HG03460 (cell line): Measurements from ENCODE around the gene RALGPS1.
"Not testable (repeated sequence)": the region's sequence is repeated elsewhere in the genome, so short reads cannot be mapped to it uniquely, and the experiment has no call there.

Experiments
- ATAC-seq: cut with Tn5 transposase; IDR thresholded peaks from one replicate; pipeline ENCODE4 v1.9.1; 2021; ENCODE audit not compliant: unreplicated experiment

The RALGPS1 gene

DNA sequence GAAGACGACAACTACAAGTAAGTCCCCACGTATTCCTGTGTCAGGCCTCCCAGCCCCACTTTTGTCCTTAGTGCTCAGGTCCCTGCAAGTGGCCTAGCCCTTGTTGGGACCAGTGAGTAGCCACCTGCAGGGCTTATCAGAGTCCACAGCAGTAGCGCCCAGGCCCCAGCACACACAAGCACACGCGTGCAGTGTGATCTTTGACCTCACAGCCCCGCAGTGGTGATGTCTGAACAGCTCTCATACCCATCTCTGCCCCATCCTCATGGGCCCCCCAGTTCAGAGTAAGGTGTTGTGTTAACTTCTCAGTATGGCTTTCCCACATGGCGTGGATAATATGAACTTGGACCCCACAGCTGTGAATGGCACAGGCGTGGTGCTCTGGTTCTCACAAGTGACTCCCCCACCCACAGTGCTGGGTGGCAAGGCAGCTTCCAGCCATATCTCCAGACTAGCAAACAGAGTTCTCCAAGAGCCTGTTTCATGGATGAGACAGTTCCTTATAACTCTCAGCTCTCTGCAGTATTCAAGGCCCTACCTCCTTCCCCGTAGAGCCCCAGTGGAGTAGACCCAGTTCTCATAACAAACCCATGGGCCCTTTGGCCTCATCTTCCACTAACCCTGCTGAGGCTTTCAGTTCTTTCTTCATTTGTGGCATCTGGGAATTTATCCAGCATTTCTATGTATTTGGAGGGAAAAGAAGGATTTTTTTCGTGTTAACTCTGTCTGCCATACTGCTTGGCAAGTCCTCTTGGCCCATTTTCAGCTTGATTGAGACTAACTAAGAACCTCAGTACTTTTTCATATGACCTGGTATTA is 254.4 kb downstream of the RALGPS1 start:
- ATAC-seq = no peak

GRCh38 chr9:127169575-127169883 is 254.9 kb downstream of the RALGPS1 start:
- ATAC-seq = no peak

- no peak for ATAC-seq
These were observed 255.5 kb downstream of the RALGPS1 start for GRCh38 chr9:127170103-127170502.

GRCh38 chr9:127170652-127171051 is 256.1 kb downstream of the RALGPS1 start:
- ATAC-seq = no peak

GRCh38 chr9:127171348-127171747 is 256.8 kb downstream of the RALGPS1 start:
- not testable (repeated sequence) for ATAC-seq

DNA sequence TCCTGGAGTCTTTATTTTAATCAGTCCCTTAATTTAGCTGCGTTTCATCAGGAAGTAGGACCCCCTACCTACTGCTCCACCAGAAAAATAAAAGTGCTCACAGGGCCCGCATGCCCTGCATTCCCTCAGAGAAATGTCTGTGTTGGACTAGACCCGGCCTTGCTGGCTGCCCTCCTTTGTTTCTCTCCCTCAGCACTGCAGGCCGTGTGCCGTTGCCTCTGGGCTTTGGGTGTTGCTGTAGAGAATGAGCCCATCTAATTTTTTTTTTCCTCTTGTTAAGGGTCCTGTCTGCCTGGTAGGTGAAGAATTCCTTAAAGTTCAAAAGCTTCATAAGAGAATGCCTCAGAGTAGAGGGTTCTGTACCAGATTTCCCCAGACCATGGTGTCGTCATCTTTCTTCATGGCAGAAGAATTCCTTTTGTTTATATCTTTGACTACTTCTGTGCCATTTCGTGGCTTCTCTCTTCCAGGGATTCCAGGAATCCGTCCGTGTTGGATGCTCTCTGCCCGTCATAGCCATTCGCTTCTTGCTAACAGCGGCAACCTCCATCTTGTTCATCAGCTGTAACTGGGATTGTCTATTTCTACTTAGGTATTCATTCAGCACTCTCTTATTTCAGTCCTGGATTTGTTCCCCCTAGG is 257.6 kb downstream of the RALGPS1 start:
- no peak for ATAC-seq

GRCh38 chr9:127173063-127173462 is 258.5 kb downstream of the RALGPS1 start:
- no peak for ATAC-seq

- no peak for ATAC-seq
These were observed 260.1 kb downstream of the RALGPS1 start for GRCh38 chr9:127174386-127175318.

DNA sequence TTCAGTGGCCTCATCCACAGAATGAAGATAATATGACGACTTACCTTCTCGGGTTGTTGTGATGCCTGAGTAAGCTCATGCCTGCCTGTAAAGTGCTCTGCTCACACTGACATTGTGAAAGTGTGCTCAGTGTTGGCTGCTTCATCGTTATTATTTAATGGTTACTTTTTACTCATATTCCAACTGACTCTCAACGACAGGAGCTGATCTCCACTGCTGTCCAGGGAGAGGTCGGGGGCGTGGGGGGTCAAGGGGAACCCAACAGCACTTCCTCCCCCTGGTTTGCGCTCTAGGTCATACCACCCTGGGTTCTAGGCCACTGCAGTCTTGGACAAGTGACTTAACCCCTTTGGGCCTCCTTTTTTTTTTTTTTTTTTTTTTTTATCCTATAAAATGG is 260.7 kb downstream of the RALGPS1 start:
- ATAC-seq = no peak

DNA sequence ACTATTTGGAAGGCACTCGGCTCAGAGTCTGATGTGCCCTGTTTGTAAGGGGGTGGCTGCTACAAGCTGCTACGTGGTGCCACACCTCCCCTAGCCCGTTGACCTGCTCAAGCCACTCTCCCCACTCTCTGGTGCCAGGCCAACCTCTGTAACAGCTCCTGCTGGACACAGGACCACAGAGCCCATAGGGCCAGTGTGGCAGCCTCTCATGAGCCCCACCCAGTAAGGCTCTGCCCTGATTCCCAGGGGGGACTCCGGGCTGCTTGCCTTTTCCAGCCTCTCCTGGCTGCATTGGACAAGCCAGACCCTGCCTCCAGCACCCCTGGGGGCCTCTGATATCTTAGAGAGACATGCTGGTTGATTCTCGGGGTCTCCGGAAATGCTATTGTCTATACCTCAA is 261.2 kb downstream of the RALGPS1 start:
- no peak for ATAC-seq

GRCh38 chr9:127176631-127177030 is 262.0 kb downstream of the RALGPS1 start:
- ATAC-seq = no peak

- ATAC-seq = no peak
These were observed 262.6 kb downstream of the RALGPS1 start for GRCh38 chr9:127177231-127177630.

DNA sequence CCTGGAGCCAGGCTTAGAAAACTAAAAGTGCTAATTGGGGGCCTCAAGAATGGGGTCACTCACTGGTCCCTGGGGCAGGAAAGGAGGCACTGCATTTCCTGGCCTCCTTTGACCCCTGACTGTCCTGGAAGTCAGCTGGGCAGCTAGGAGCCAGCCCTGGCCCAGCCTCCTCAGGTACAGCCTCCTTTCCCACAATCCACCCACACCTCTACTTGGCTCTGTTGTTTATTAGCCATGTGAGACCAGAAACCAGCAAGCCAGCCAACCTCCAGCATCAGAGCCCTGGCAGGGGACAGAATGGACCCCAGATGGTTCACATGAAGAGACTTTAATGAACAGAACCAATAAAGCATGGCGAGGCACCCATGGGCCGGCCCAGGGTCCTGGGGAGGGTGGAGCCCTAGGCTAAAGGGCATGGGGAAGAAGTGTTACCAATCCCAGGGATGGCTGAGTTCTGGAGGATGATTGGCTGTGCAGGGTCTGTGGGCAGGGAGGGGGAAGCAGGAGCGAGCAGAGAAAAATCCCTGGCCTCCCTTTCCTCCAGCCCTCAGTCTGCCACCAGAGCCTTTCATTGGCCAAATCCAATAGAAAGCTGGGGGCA is 263.2 kb downstream of the RALGPS1 start:
- no peak for ATAC-seq

GRCh38 chr9:127178686-127179632 is 264.4 kb downstream of the RALGPS1 start:
- ATAC-seq = no peak

- no peak for ATAC-seq
These were observed 265.3 kb downstream of the RALGPS1 start for GRCh38 chr9:127179633-127180441.

GRCh38 chr9:127180457-127181314 is 266.1 kb downstream of the RALGPS1 start:
- ATAC-seq = no peak

- no peak for ATAC-seq
These were observed 266.7 kb downstream of the RALGPS1 start for GRCh38 chr9:127181315-127181580.

DNA sequence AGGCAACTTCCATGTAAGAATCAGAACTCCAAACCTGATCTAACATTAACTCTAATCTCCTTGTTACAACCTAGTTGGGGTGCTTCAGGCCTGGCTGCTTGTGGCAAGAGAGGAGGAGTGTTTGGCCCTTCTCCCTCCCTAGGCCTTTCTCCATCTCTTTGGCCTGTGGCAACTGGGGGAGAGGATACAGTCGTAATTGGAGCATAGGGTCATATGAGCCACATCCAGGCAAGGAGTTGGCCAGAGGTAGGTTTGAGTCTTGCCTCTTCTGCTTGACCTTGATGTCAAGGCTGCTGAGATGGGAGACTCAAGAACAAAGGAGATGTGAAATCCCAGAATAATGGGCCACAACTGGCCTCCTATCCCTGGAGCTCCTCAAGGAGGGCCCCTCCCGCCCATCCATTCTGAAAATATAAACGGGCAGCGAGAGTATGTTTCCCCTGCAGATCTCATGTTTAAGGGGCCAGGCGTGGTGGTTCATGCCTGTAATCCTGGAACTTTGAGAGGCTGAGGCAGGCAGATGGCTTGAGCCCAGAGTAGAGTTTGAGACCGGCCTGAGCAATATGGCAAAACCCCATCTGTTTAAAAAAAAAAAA is 267.1 kb downstream of the RALGPS1 start:
- ATAC-seq = no peak
